ENCODE results near the gene PITPNB. TPM values are rescaled to one million over a fixed set of nuclear protein-coding genes. Genes with fewer than 3 reads are reported as not detected.

The PITPNB gene
- total and polyA plus RNA-seq, 2 of the 13 experiments (the other 11 are each of a cell fraction or from before 2014, with no cell fraction given), result 17.0 to 30.1 TPM

- POLR2A ChIA-PET, result interaction anchor here (0.5 kb wide), 1 partner anchor 15 kb away, joined by 4 read pairs; no protein-coding TSS in a partner anchor
- TF ChIP-seq IKZF5 (CRISPR knock-in tag; IDR thresholded peaks at IDR 0.05) (no peak), NFKBIZ (CRISPR knock-in tag; IDR thresholded peaks at IDR 0.05) (no peak), RBM22 (optimal IDR thresholded peaks at IDR 0.05; ENCODE audit: low read length) (no peak), POLR2AphosphoS2 (IDR thresholded peaks at IDR 0.05; ENCODE audit: low read depth, low read length) (no peak), DNMT1 (CRISPR knock-in tag; IDR thresholded peaks at IDR 0.05) (no peak), ZNF10 (CRISPR knock-in tag; IDR thresholded peaks at IDR 0.05; ENCODE audit: borderline replicate concordance, low read depth) (no peak), MEIS1 (CRISPR knock-in tag; IDR thresholded peaks at IDR 0.05; ENCODE audit: borderline replicate concordance) (no peak), AFF4 (CRISPR knock-in tag; IDR thresholded peaks at IDR 0.05) (no peak), ZNF570 (CRISPR knock-in tag; IDR thresholded peaks at IDR 0.05; ENCODE audit: borderline replicate concordance) (no peak), ZNF382 (CRISPR knock-in tag; IDR thresholded peaks at IDR 0.05; ENCODE audit: borderline replicate concordance) (no peak), MZF1 (CRISPR knock-in tag; IDR thresholded peaks at IDR 0.05; ENCODE audit: borderline replicate concordance) (no peak), ZNF737 (CRISPR knock-in tag; IDR thresholded peaks at IDR 0.05; ENCODE audit: borderline replicate concordance) (no peak), CEBPZ (IDR thresholded peaks at IDR 0.05; ENCODE audit: low read length) (no peak)
These were observed 40.5 kb downstream of the PITPNB start for GRCh38 chr22:27878541-27878940.

More at GRCh38 chr22:27878541-27878940, 40.5 kb downstream of the PITPNB start:
- FAIRE-seq (no peak), DNase-seq (ENCODE audit: low spot score) (no peak), ATAC-seq (no peak)
- CTCF ChIA-PET (ENCODE audit: low intra/inter-chr PET ratio, low total read pairs), result no interaction called here
- Histone ChIP-seq H3K4me2 (ENCODE audit: low read depth, low read length) (no peak overlapping the region), H3K27ac (ENCODE audit: extremely low read length, insufficient read depth, low read length) (no peak overlapping the region), H2AFZ (ENCODE audit: low read length) (no peak overlapping the region), H3K79me2 (ENCODE audit: insufficient read depth, low read length) (peaks cover 28% of the 10 kb centered on the region), H3K9me3 (ENCODE audit: low read length) (no peaks in the 10 kb centered on the region), H3K4me3 (replicated peaks in 1 of 3; ENCODE audit: insufficient read depth in 1 of 3, low read depth in 2 of 3, low read length in 3 of 3) (no peak overlapping the region), H3K36me3 (replicated peaks in 1 of 2; ENCODE audit: control insufficient read depth in 1 of 2, insufficient read depth in 2 of 2, low read length in 2 of 2) (peaks cover 2 to 28% of the 10 kb centered on the region in 2 experiments; a peak in 4 of 5 replicates), H4K20me1 (ENCODE audit: insufficient read depth, low read length) (no peaks in the 10 kb centered on the region; the same call in 1 of the 2 replicates), H3K4me1 (ENCODE audit: insufficient read depth, low read length) (peaks cover 31% of the 10 kb centered on the region), H3K9ac (ENCODE audit: insufficient read depth, low read depth, low read length) (no peak overlapping the region), H3K27me3 (ENCODE audit: control insufficient read depth in 1 of 2, insufficient read depth in 2 of 2, low read length in 2 of 2) (no peaks in the 10 kb centered on the region)
- in situ Hi-C loops (cut with HindIII; ENCODE audit: extremely low pct_ligation_motif_present, low pct_unique_long_range_greater_than_20kb), result no loop called here
- no TSS peak for BruUV-seq (replicated peaks)
- intact Hi-C loops (cut with micrococcal nuclease; ENCODE audit: unreplicated experiment), result no loop called here
